PC-9 (cell line): ENCODE results near the gene STX2. TPM values are rescaled to one million over a fixed set of nuclear protein-coding genes. Genes with fewer than 3 reads are reported as not detected.

ENCODE experiments used
- BruUV-seq: library from RNA; stranded (reverse); fragments of 400-500 nt; replicated peaks from 2 replicates; lab custom pipeline; 2021; lab: Mats Ljungman, UMichigan
- CTCF ChIA-PET: fragments of 300-600 bp; sonication (Branson Sonifier 250); formaldehyde crosslinking; loops from one replicate; lab custom pipeline; 2022; ENCODE audit warnings: antibody characterized with exemption; lab: Charles Lee
- POLR2A ChIA-PET: fragments of 300-600 bp; sonication (Branson Sonifier 250); formaldehyde crosslinking; loops from one replicate; lab custom pipeline; 2022; ENCODE audit warnings: antibody characterized with exemption; ENCODE audit not compliant: unreplicated experiment; lab: Charles Lee
- DNase-seq, 2 experiments: peaks; one replicate each; pipeline versions ENCODE4 v3.0.0 to v3.0.0-alpha.2; 2015 to 2022; ENCODE audit warnings: mixed read lengths in 1 of 2
- H2AFZ ChIP-seq: fragments of 200-600 bp; sonication (generic); 2 replicates; pipeline ENCODE4 v1.8.1; 2017; ENCODE audit warnings: antibody characterized with exemption
- H3F3A ChIP-seq: fragments of 200-600 bp; sonication (generic); 2 replicates; pipeline ENCODE4 v1.8.1; 2017; ENCODE audit warnings: antibody characterized with exemption, mild to moderate bottlenecking, low read depth; ENCODE audit not compliant: insufficient read depth
- H3K27ac ChIP-seq: fragments of 200-600 bp; sonication (generic); 2 replicates; pipeline ENCODE4 v1.6.1; 2016; ENCODE audit warnings: mixed run types
- H3K27me3 ChIP-seq: fragments of 200-600 bp; sonication (generic); 2 replicates; pipeline ENCODE4 v1.6.1; 2016; ENCODE audit warnings: low read depth, mixed run types; ENCODE audit not compliant: insufficient read depth
- H3K36me3 ChIP-seq: fragments of 200-600 bp; sonication (generic); 2 replicates; pipeline ENCODE4 v1.6.1; 2016; ENCODE audit warnings: low read depth, mixed run types
- H3K4me1 ChIP-seq: fragments of 200-600 bp; sonication (generic); replicated peaks from 2 replicates; pipeline ENCODE4 v1.6.1; 2016; ENCODE audit warnings: mixed run types; ENCODE audit not compliant: insufficient read depth
- H3K4me2 ChIP-seq: fragments of 200-600 bp; sonication (generic); 2 replicates; pipeline ENCODE4 v1.6.1; 2017; ENCODE audit warnings: mixed run types
- H3K4me3 ChIP-seq: fragments of 200-600 bp; sonication (generic); 2 replicates; pipeline ENCODE4 v1.6.1; 2016; ENCODE audit warnings: mixed run types
- H3K79me2 ChIP-seq: fragments of 200-600 bp; sonication (generic); 2 replicates; pipeline ENCODE4 v1.6.1; 2017; ENCODE audit warnings: low read depth, mixed run types
- H3K9me2 ChIP-seq: fragments of 200-600 bp; sonication (generic); 2 replicates; pipeline ENCODE4 v1.8.1; 2017; ENCODE audit warnings: mild to moderate bottlenecking; ENCODE audit not compliant: insufficient read depth
- H3K9me3 ChIP-seq: fragments of 200-600 bp; sonication (generic); 2 replicates; pipeline ENCODE4 v1.8.1; 2016; ENCODE audit warnings: low read depth; ENCODE audit not compliant: insufficient read depth
- H4K20me1 ChIP-seq: fragments of 200-600 bp; sonication (generic); 2 replicates; pipeline ENCODE4 v1.8.1; 2017; ENCODE audit not compliant: insufficient read depth
- CTCF ChIP-seq: fragments of 200-600 bp; sonication (generic); conservative IDR thresholded peaks from 2 replicates; pipeline ENCODE4 v1.6.1; 2017; ENCODE audit warnings: mixed run types, antibody characterized with exemption, mild to moderate bottlenecking, moderate library complexity
- EZH2 ChIP-seq: fragments of 200-600 bp; sonication (generic); IDR thresholded peaks from 2 replicates; pipeline ENCODE4 v1.8.0; 2017; ENCODE audit warnings: antibody characterized with exemption, low read depth
- intact Hi-C: fragments of 100-400 bp; cut with micrococcal nuclease; formaldehyde crosslinking; loops from one replicate; pipeline ENCODE4 v1.10.0; 2022; ENCODE audit not compliant: unreplicated experiment
- total RNA-seq: library from RNA; stranded (reverse); gene quantifications from 2 replicates; pipeline ENCODE4 v1.2.3, GENCODE V29; 2021

The STX2 gene
- total RNA-seq, 1 experiment from 2014 or later, result 9.7 TPM

GRCh38 chr12:130813436-130813835 is 25.6 kb downstream of the STX2 start:
- intact Hi-C loops, result no loop called here
- no peaks in the 10 kb centered on the region for H3K27me3 ChIP-seq
- H3K9me3 ChIP-seq, result no peaks in the 10 kb centered on the region
- H3F3A ChIP-seq, result peaks cover under 1% of the 10 kb centered on the region; the same call in 1 of the 2 replicates
- no TSS peak for BruUV-seq
- H3K27ac ChIP-seq, result no peak overlapping the region
- H3K4me3 ChIP-seq, result no peak overlapping the region
- H4K20me1 ChIP-seq, result no peaks in the 10 kb centered on the region
- H3K36me3 ChIP-seq, result no peaks in the 10 kb centered on the region
- DNase-seq, result no peak
- ChIA-PET POLR2A (no interaction called here), CTCF (no interaction called here)
- H3K4me1 ChIP-seq, result no peaks in the 10 kb centered on the region
- TF ChIP-seq CTCF, result no peak
- no peak for TF ChIP-seq EZH2
- no peaks in the 10 kb centered on the region for H3K9me2 ChIP-seq
- H2AFZ ChIP-seq, result no peak overlapping the region
- no peaks in the 10 kb centered on the region for H3K79me2 ChIP-seq
- H3K4me2 ChIP-seq, result no peak overlapping the region

- CTCF ChIA-PET, result no interaction called here
- TF ChIP-seq EZH2, result no peak
- no peak for TF ChIP-seq CTCF
These were observed 29.3 kb downstream of the STX2 start for GRCh38 chr12:130809791-130810190.

GRCh38 chr12:130807309-130807708 is 31.7 kb downstream of the STX2 start:
- ChIA-PET CTCF (no interaction called here), POLR2A (no interaction called here)
- Histone ChIP-seq H3K79me2 (no peaks in the 10 kb centered on the region), H3K27ac (no peak overlapping the region), H3K27me3 (no peaks in the 10 kb centered on the region), H2AFZ (no peak overlapping the region), H3K9me2 (no peaks in the 10 kb centered on the region), H3F3A (peaks cover 4% of the 10 kb centered on the region; the same call in 1 of the 2 replicates), H3K4me1 (peaks cover 7% of the 10 kb centered on the region), H3K4me3 (no peak overlapping the region), H3K4me2 (no peak overlapping the region), H3K9me3 (no peaks in the 10 kb centered on the region), H4K20me1 (no peaks in the 10 kb centered on the region), H3K36me3 (no peaks in the 10 kb centered on the region)
- TF ChIP-seq EZH2, result no peak
- TF ChIP-seq CTCF, result no peak
- intact Hi-C loops, result no loop called here
- DNase-seq, result no peak
- no TSS peak for BruUV-seq

More at GRCh38 chr12:130809791-130810190, 29.3 kb downstream of the STX2 start:
- H3K36me3 ChIP-seq, result no peaks in the 10 kb centered on the region
- no peak overlapping the region for H3K27ac ChIP-seq
- H3K4me1 ChIP-seq, result peaks cover 7% of the 10 kb centered on the region
- BruUV-seq, result no TSS peak
- no peaks in the 10 kb centered on the region for H3K9me3 ChIP-seq
- H3K27me3 ChIP-seq, result no peaks in the 10 kb centered on the region
- H4K20me1 ChIP-seq, result no peaks in the 10 kb centered on the region
- intact Hi-C loops, result no loop called here
- no peak overlapping the region for H2AFZ ChIP-seq
- no peak overlapping the region for H3K4me3 ChIP-seq
- POLR2A ChIA-PET, result no interaction called here
- no peaks in the 10 kb centered on the region for H3K79me2 ChIP-seq
- no peaks in the 10 kb centered on the region for H3K9me2 ChIP-seq
- no peak overlapping the region for H3K4me2 ChIP-seq
- peaks cover 4% of the 10 kb centered on the region; the same call in 1 of the 2 replicates for H3F3A ChIP-seq
- no peak for DNase-seq
